Epithelial cell of proximal tubule (primary cell): Measurements from ENCODE around the gene TEAD1. TPM values are rescaled to one million over a fixed set of nuclear protein-coding genes. Genes with fewer than 3 reads are reported as not detected.

Source experiments
- DNase-seq: peaks from one replicate; pipeline ENCODE4 v3.0.0-alpha.2; 2011; ENCODE audit warnings: low read depth
- H3K4me3 ChIP-seq: 2 replicates; pipeline ENCODE4 v1.5.1; 2011; ENCODE audit warnings: low read depth, mild to moderate bottlenecking, low read length
- CTCF ChIP-seq: conservative IDR thresholded peaks from 2 replicates; pipeline ENCODE4 v1.5.1; 2012; ENCODE audit warnings: low read depth, mild to moderate bottlenecking, low read length
- total RNA-seq: library from RNA; depleted of rRNA; stranded (reverse); fragments of >200 nt; gene quantifications from 2 replicates; pipeline ENCODE4 v1.2.3, GENCODE V29; 2015

The TEAD1 gene
- total RNA-seq, 1 donor from 2014 or later, result 61.9 TPM

GRCh38 chr11:12728417-12728816 is 54.2 kb downstream of the TEAD1 start:
- TF ChIP-seq CTCF, result no peak
- no peak for DNase-seq
- no peak overlapping the region for H3K4me3 ChIP-seq

- no peak overlapping the region for H3K4me3 ChIP-seq
- DNase-seq, result no peak
- no peak for TF ChIP-seq CTCF
Measured at GRCh38 chr11:12729941-12730340, 55.7 kb downstream of the TEAD1 start.

GRCh38 chr11:12731841-12732336 is 57.7 kb downstream of the TEAD1 start:
- TF ChIP-seq CTCF, result no peak
- DNase-seq, result no peak
- H3K4me3 ChIP-seq, result no peak overlapping the region

- no peak overlapping the region for H3K4me3 ChIP-seq
- DNase-seq, result no peak
- TF ChIP-seq CTCF, result no peak
Measured at GRCh38 chr11:12733091-12733490, 58.9 kb downstream of the TEAD1 start.

GRCh38 chr11:12734625-12735024 is 60.4 kb downstream of the TEAD1 start:
- TF ChIP-seq CTCF, result no peak
- no peak for DNase-seq
- no peak overlapping the region for H3K4me3 ChIP-seq

GRCh38 chr11:12735262-12735661 is 61.0 kb downstream of the TEAD1 start:
- TF ChIP-seq CTCF, result no peak
- no peak for DNase-seq
- no peak overlapping the region for H3K4me3 ChIP-seq

- H3K4me3 ChIP-seq, result no peak overlapping the region
- no peak for DNase-seq
- no peak for TF ChIP-seq CTCF
Measured at GRCh38 chr11:12737024-12737423, 62.8 kb downstream of the TEAD1 start.
